ENCODE data around the gene HMGCS1.
"Not testable (repeated sequence)": the region's sequence is repeated elsewhere in the genome, so short reads cannot be mapped to it uniquely, and the experiment has no call there.

HMGCS1 gene

GRCh38 chr5:43273552-43273951, 39.7 kb downstream of the HMGCS1 start:
- no peak for DNase-seq (ENCODE audit: low spot score)

- no peak for DNase-seq (ENCODE audit: low spot score)
These were observed 42.6 kb downstream of the HMGCS1 start for GRCh38 chr5:43270645-43271044.

GRCh38 chr5:43268188-43268820, 44.9 kb downstream of the HMGCS1 start:
- DNase-seq (ENCODE audit: low spot score): no peak

GRCh38 chr5:43262269-43262668, 50.9 kb downstream of the HMGCS1 start:
- not testable (repeated sequence) for DNase-seq (ENCODE audit: low spot score)

GRCh38 chr5:43258116-43258515, 55.1 kb downstream of the HMGCS1 start:
- no peak for DNase-seq (ENCODE audit: low spot score)

- DNase-seq (ENCODE audit: low spot score): no peak
These were observed 56.8 kb downstream of the HMGCS1 start for GRCh38 chr5:43256261-43256966.

GRCh38 chr5:43255704-43256103, 57.5 kb downstream of the HMGCS1 start:
- DNase-seq (ENCODE audit: low spot score): no peak

- DNase-seq (ENCODE audit: low spot score): no peak
These were observed 61.5 kb downstream of the HMGCS1 start for GRCh38 chr5:43251754-43252153.

- no peak for DNase-seq (ENCODE audit: low spot score)
These were observed 67.4 kb downstream of the HMGCS1 start for GRCh38 chr5:43245724-43246385.

GRCh38 chr5:43244823-43245565, 68.2 kb downstream of the HMGCS1 start:
- no peak for DNase-seq (ENCODE audit: low spot score)

- no peak for DNase-seq (ENCODE audit: low spot score)
These were observed 69.9 kb downstream of the HMGCS1 start for GRCh38 chr5:43243270-43243669.

GRCh38 chr5:43242196-43242595, 71.0 kb downstream of the HMGCS1 start:
- DNase-seq (ENCODE audit: low spot score): no peak
